Sigmoid colon (tissue), 7 donors: ENCODE data around the gene MTNR1B. TPM values are rescaled to one million over a fixed set of nuclear protein-coding genes. Genes with fewer than 3 reads are reported as not detected.

Experiments
- DNase-seq: peaks from one replicate; pipeline ENCODE4 v3.0.0-alpha.2; 2019
- H3K27ac ChIP-seq, 4 donors: fragments of 200-600 bp; sonication (generic); one replicate each; pipeline ENCODE4 v1.5.1; 2016 to 2019; ENCODE audit warnings: mild to moderate bottlenecking in 1 of 4
- H3K27me3 ChIP-seq, 3 donors: fragments of 200-600 bp; sonication (generic); one replicate each; pipeline ENCODE4 v1.5.1; 2019; ENCODE audit warnings: mild to moderate bottlenecking in 1 of 3
- H3K36me3 ChIP-seq, 4 donors: fragments of 200-600 bp; sonication (generic); one replicate each; pipeline ENCODE4 v1.5.1; 2016 to 2019
- H3K4me1 ChIP-seq, 4 donors: fragments of 200-600 bp; sonication (generic); one replicate each; pipeline ENCODE4 v1.5.1; 2017 to 2019
- H3K4me3 ChIP-seq, 4 donors: fragments of 200-600 bp; sonication (generic); one replicate each; pipeline ENCODE4 v1.5.1; 2017 to 2019; ENCODE audit warnings: mild to moderate bottlenecking in 2 of 4, moderate library complexity in 1 of 4
- H3K9me3 ChIP-seq, 4 donors: fragments of 200-600 bp in 3 of 4; sonication (generic) in 3 of 4; one replicate each; pipeline versions ENCODE4 v1.5.1 to v1.6.1; 2013 to 2019
- CTCF ChIP-seq, 4 experiments: fragments of 450-650 bp in 3 of 4; fragments of 200-600 bp in 1 of 4; IDR thresholded peaks; one replicate each; pipeline ENCODE4 v1.5.1; 2016 to 2019; ENCODE audit warnings: antibody characterized with exemption in 4 of 4, mild to moderate bottlenecking in 3 of 4, moderate library complexity in 2 of 4
- EP300 ChIP-seq, 4 donors: sonication (generic); formaldehyde crosslinking; IDR thresholded peaks; one replicate each; pipeline ENCODE4 v1.6.1; 2017; ENCODE audit warnings: antibody characterized with exemption in 4 of 4
- POLR2A ChIP-seq, 2 donors: fragments of 450-650 bp; IDR thresholded peaks; one replicate each; pipeline ENCODE4 v1.6.1; 2016; ENCODE audit warnings: antibody characterized with exemption in 2 of 2, mild to moderate bottlenecking in 2 of 2, moderate library complexity in 2 of 2
- POLR2AphosphoS5 ChIP-seq, 4 donors: sonication (generic); formaldehyde crosslinking; IDR thresholded peaks; one replicate each; pipeline ENCODE4 v1.6.1; 2017; ENCODE audit warnings: antibody characterized with exemption in 4 of 4
- WGBS, 2 donors: extraction: QIAGEN DNeasy Blood & Tissue Kit; methylation state at CpG; one replicate each; pipeline ENCODE4 v1.1.7; 2013; 5-methylcytosine and 5-hydroxymethylcytosine counted together
- intact Hi-C: fragments of 100-400 bp; cut with DNase I; formaldehyde crosslinking; loops from one replicate; pipeline ENCODE4 v1.15.1; 2023
- polyA plus RNA-seq, 3 donors: library from polyadenylated mRNA; stranded (reverse); fragments of 200-250 nt; gene quantifications; one replicate each; pipeline ENCODE4 v1.2.3, GENCODE V29; 2013
- total RNA-seq, 4 donors: library from RNA; depleted of rRNA; stranded (reverse); fragments of >200 nt; gene quantifications; one replicate each; pipeline ENCODE4 v1.1.0, GENCODE V29; 2016
- donor health status: healthy with polysubstance abuse.
- donor health status: Bipolar disorder and iron deficiency.
- donor health status: healthy.

Gene MTNR1B
- total and polyA plus RNA-seq, 7 donors = not detected

- Histone ChIP-seq H3K27ac (no peak overlapping the region), H3K27me3 (no peaks in the 10 kb centered on the region), H3K4me1 (no peaks in the 10 kb centered on the region), H3K36me3 (no peaks in the 10 kb centered on the region), H3K9me3 (no peaks in the 10 kb centered on the region), H3K4me3 (no peak overlapping the region)
- no peak for DNase-seq
- TF ChIP-seq CTCF (IDR thresholded peaks at IDR 0.05) = no peak
- no peak for TF ChIP-seq POLR2A (IDR thresholded peaks at IDR 0.05)
- no peak for TF ChIP-seq EP300 (IDR thresholded peaks at IDR 0.05)
- TF ChIP-seq POLR2AphosphoS5 (IDR thresholded peaks at IDR 0.05) = no peak
- intact Hi-C loops = loop anchor here (10.0 kb wide), 1 partner anchor 708 kb away; no protein-coding TSS in a partner anchor
- WGBS, 2 donors = 79 to 95% methylated on average over 3 of the region's 3 CpGs
These were observed 22.7 kb upstream of the MTNR1B start for GRCh38 chr11:92946707-92947106.

- H3K27me3 ChIP-seq = no peaks in the 10 kb centered on the region
- no peaks in the 10 kb centered on the region for H3K4me1 ChIP-seq
- H3K36me3 ChIP-seq = no peaks in the 10 kb centered on the region
- no peaks in the 10 kb centered on the region for H3K9me3 ChIP-seq
- intact Hi-C loops = loop anchor here (10.0 kb wide), 1 partner anchor 707 kb away; no protein-coding TSS in a partner anchor
- H3K4me3 ChIP-seq = no peak overlapping the region
- DNase-seq = no peak
- WGBS, 2 donors = 19 to 74% methylated on average over 5 of the region's 5 CpGs
- H3K27ac ChIP-seq = no peak overlapping the region
- no peak for TF ChIP-seq EP300 (IDR thresholded peaks at IDR 0.05)
- no peak for TF ChIP-seq CTCF (IDR thresholded peaks at IDR 0.05)
- no peak for TF ChIP-seq POLR2A (IDR thresholded peaks at IDR 0.05)
- TF ChIP-seq POLR2AphosphoS5 (IDR thresholded peaks at IDR 0.05) = no peak
These were observed 21.3 kb upstream of the MTNR1B start for GRCh38 chr11:92948116-92948515.

GRCh38 chr11:92954003-92954402 lies 15.4 kb upstream of the MTNR1B start:
- WGBS, 2 donors = 89 to 93% methylated on average over 5 of the region's 5 CpGs
- Histone ChIP-seq H3K27ac (no peak overlapping the region), H3K27me3 (no peaks in the 10 kb centered on the region), H3K36me3 (no peaks in the 10 kb centered on the region), H3K4me3 (no peak overlapping the region), H3K9me3 (no peaks in the 10 kb centered on the region), H3K4me1 (no peaks in the 10 kb centered on the region)
- TF ChIP-seq EP300 (IDR thresholded peaks at IDR 0.05) = no peak
- TF ChIP-seq CTCF (IDR thresholded peaks at IDR 0.05) = no peak
- TF ChIP-seq POLR2A (IDR thresholded peaks at IDR 0.05) = no peak
- no peak for TF ChIP-seq POLR2AphosphoS5 (IDR thresholded peaks at IDR 0.05)
- no peak for DNase-seq
- intact Hi-C loops = no loop called here

GRCh38 chr11:92955860-92956259 lies 13.6 kb upstream of the MTNR1B start:
- H3K27ac ChIP-seq = no peak overlapping the region
- intact Hi-C loops = no loop called here

More at GRCh38 chr11:92955860-92956259, 13.6 kb upstream of the MTNR1B start:
- Histone ChIP-seq H3K27me3 (no peaks in the 10 kb centered on the region), H3K36me3 (no peaks in the 10 kb centered on the region), H3K4me1 (no peaks in the 10 kb centered on the region), H3K9me3 (no peaks in the 10 kb centered on the region), H3K4me3 (no peak overlapping the region)
- TF ChIP-seq EP300 (IDR thresholded peaks at IDR 0.05) (no peak), CTCF (IDR thresholded peaks at IDR 0.05) (no peak), POLR2AphosphoS5 (IDR thresholded peaks at IDR 0.05) (no peak), POLR2A (IDR thresholded peaks at IDR 0.05) (no peak)
- no peak for DNase-seq
